ENCODE measurements around the gene GAB1. TPM values are rescaled to one million over a fixed set of nuclear protein-coding genes. Genes with fewer than 3 reads are reported as not detected.

GAB1 gene
- total and polyA plus RNA-seq, 2 experiments from 2014 or later: 1.8 to 6.3 TPM

DNA sequence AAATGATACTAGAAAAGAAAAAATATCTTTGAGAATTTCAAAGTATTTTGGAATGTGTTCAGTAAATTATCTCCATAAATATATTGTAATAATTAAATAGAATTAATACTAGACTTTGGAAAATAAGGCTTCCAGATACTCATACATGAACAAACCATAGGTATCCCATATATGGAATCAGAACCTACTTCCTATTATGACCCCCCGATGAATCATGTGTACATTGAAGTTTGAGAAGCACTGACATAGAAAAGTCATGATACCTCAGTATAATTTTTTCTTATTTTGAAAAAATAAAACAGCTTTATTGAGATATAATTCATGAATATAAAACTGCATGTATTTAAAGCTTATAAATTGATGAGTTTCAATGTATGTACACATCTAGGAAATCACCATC lies 149.6 kb downstream of the GAB1 start:
- H3K9ac ChIP-seq: no peak overlapping the region
- no peaks in the 10 kb centered on the region for H3K36me3 ChIP-seq (ENCODE audit: low read depth)
- no peak overlapping the region for H3K4me3 ChIP-seq
- H3K9me3 ChIP-seq (ENCODE audit: low read depth): no peaks in the 10 kb centered on the region
- DNase-seq: no peak
- no peaks in the 10 kb centered on the region for H3K79me2 ChIP-seq (ENCODE audit: insufficient read depth)
- no peaks in the 10 kb centered on the region for H3K27me3 ChIP-seq (replicated peaks; ENCODE audit: insufficient read depth)
- in situ Hi-C loops (cut with MboI): loop anchor here (25.0 kb wide), 1 partner anchor 499 kb away; no protein-coding TSS in a partner anchor
- no peak for TF ChIP-seq EZH2phosphoT487 (IDR thresholded peaks at IDR 0.05; ENCODE audit: insufficient read depth, low read depth)
- no peak for TF ChIP-seq EZH2 (IDR thresholded peaks at IDR 0.05; ENCODE audit: insufficient read depth, poor library complexity, severe bottlenecking)
- H3K4me2 ChIP-seq (ENCODE audit: unreplicated experiment): no peak overlapping the region
- H3F3A ChIP-seq (ENCODE audit: insufficient read depth): no peaks in the 10 kb centered on the region
- H3K4me1 ChIP-seq (ENCODE audit: insufficient read depth): peaks cover 7% of the 10 kb centered on the region; the same call in 1 of the 2 replicates
- 96 to 98% methylated on average over 1 of the region's 1 CpG for WGBS, 2 experiments (ENCODE audit: low coverage in 1 of 2, low lambda C conversion rate in 2 of 2, missing lambda C conversion rate in 2 of 2)
- H4K20me1 ChIP-seq (ENCODE audit: insufficient read depth): no peaks in the 10 kb centered on the region
- H3K27ac ChIP-seq: no peak overlapping the region
- H3K9me2 ChIP-seq (ENCODE audit: insufficient read depth): no peaks in the 10 kb centered on the region
- H2AFZ ChIP-seq: no peak overlapping the region

DNA sequence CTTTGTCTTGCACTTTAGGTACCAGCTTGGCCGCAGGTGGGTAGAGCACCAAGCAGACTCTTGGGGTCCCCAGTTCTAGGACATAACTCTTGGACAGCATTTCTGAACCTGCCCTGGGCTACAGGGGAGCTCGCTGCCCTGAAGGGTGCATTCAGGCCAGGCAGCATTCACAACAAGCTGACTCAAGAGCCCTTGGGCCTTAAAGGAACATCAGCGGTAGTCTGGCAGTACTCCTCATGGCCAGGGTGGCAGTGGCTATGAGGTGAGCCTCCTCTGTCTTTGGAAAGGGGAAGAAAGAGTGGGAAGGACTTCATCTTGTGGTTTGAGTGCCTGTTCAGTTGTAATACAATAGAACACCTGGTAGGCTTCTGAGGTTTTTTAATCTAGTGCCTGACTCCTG lies 152.0 kb downstream of the GAB1 start:
- H3K9ac ChIP-seq: no peak overlapping the region
- WGBS, 2 experiments (ENCODE audit: low coverage in 1 of 2, low lambda C conversion rate in 2 of 2, missing lambda C conversion rate in 2 of 2): 90 to 92% methylated on average over 3 of the region's 3 CpGs
- peaks cover 7% of the 10 kb centered on the region; the same call in 1 of the 2 replicates for H3K4me1 ChIP-seq (ENCODE audit: insufficient read depth)
- TF ChIP-seq EZH2phosphoT487 (IDR thresholded peaks at IDR 0.05; ENCODE audit: insufficient read depth, low read depth) (no peak), EZH2 (IDR thresholded peaks at IDR 0.05; ENCODE audit: insufficient read depth, poor library complexity, severe bottlenecking) (no peak)
- H3K9me2 ChIP-seq (ENCODE audit: insufficient read depth): no peaks in the 10 kb centered on the region
- in situ Hi-C loops (cut with MboI): loop anchor here (25.0 kb wide), 1 partner anchor 501 kb away; no protein-coding TSS in a partner anchor
- H3F3A ChIP-seq (ENCODE audit: insufficient read depth): no peaks in the 10 kb centered on the region
- H2AFZ ChIP-seq: no peak overlapping the region
- H3K27me3 ChIP-seq (replicated peaks; ENCODE audit: insufficient read depth): no peaks in the 10 kb centered on the region
- no peak overlapping the region for H3K4me3 ChIP-seq
- no peaks in the 10 kb centered on the region for H4K20me1 ChIP-seq (ENCODE audit: insufficient read depth)
- DNase-seq: peak; percentile 10
- H3K27ac ChIP-seq: peak overlapping the region; percentile 14; the same call in 1 of the 2 replicates
- no peaks in the 10 kb centered on the region for H3K36me3 ChIP-seq (ENCODE audit: low read depth)
- H3K9me3 ChIP-seq (ENCODE audit: low read depth): no peaks in the 10 kb centered on the region
- no peaks in the 10 kb centered on the region for H3K79me2 ChIP-seq (ENCODE audit: insufficient read depth)
- no peak overlapping the region for H3K4me2 ChIP-seq (ENCODE audit: unreplicated experiment)

DNA sequence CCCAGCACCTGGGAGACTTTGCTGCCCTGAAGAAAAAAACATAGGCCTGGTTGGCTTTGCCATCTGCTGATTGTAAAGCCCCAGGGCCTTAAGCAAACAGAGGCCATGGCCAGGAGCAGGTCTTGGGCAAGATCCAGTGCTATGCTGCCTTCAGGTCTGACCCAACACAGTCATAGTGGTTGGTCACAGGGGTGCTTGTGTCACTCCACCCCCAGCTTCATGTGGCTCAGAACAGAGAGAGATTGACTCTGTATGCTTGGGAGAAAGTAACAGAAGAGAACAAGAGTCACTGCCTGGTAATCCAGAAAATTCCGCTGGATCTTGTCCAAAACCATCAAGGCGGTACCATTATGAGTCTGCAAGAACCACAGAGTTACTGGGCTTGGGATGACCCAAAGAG lies 152.4 kb downstream of the GAB1 start:
- peak overlapping the region; percentile 14; the same call in 1 of the 2 replicates for H3K27ac ChIP-seq

DNA sequence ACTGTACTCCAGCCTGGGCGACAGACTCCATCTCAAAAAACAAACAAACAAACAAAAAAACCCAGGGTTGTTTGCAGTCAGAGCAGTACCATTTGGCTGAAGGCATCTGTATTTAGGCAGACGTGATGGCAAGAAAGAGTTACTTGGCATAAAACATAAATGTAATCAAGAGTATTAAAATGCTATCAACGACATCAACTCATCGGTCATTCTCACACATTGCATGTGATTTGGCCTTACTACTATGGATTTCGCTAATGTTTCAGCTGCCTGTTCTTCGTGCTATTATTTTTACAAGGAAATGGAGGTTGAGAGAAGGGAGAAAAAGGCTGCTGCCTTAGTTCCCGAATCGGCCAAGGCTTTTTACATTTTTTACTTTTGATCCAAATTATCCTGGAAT lies 161.3 kb downstream of the GAB1 start:
- no peak for DNase-seq
- no peak overlapping the region for H3K27ac ChIP-seq
- no peaks in the 10 kb centered on the region for H3K79me2 ChIP-seq (ENCODE audit: insufficient read depth)
- no peak overlapping the region for H3K4me2 ChIP-seq (ENCODE audit: unreplicated experiment)
- in situ Hi-C loops (cut with MboI): loop anchor here (10.0 to 25.0 kb wide), 2 partner anchors 293 to 511 kb away; no protein-coding TSS in a partner anchor
- H3K9me2 ChIP-seq (ENCODE audit: insufficient read depth): no peaks in the 10 kb centered on the region
- no peaks in the 10 kb centered on the region for H3F3A ChIP-seq (ENCODE audit: insufficient read depth)
- H3K4me1 ChIP-seq (ENCODE audit: insufficient read depth): no peaks in the 10 kb centered on the region
- no peak overlapping the region for H3K9ac ChIP-seq
- H3K27me3 ChIP-seq (replicated peaks; ENCODE audit: insufficient read depth): no peaks in the 10 kb centered on the region
- no peaks in the 10 kb centered on the region for H4K20me1 ChIP-seq (ENCODE audit: insufficient read depth)
- no peaks in the 10 kb centered on the region for H3K9me3 ChIP-seq (ENCODE audit: low read depth)
- TF ChIP-seq EZH2phosphoT487 (IDR thresholded peaks at IDR 0.05; ENCODE audit: insufficient read depth, low read depth): no peak
- no peak for TF ChIP-seq EZH2 (IDR thresholded peaks at IDR 0.05; ENCODE audit: insufficient read depth, poor library complexity, severe bottlenecking)
- no peaks in the 10 kb centered on the region for H3K36me3 ChIP-seq (ENCODE audit: low read depth)
- 80 to 83% methylated on average over 8 of the region's 8 CpGs for WGBS, 2 experiments (ENCODE audit: low coverage in 1 of 2, low lambda C conversion rate in 2 of 2, missing lambda C conversion rate in 2 of 2)
- H2AFZ ChIP-seq: no peak overlapping the region
- H3K4me3 ChIP-seq: no peak overlapping the region

More for the DNA sequence above, 152.4 kb downstream of the GAB1 start:
- Histone ChIP-seq H2AFZ (no peak overlapping the region), H3K4me2 (ENCODE audit: unreplicated experiment) (no peak overlapping the region), H3K4me1 (ENCODE audit: insufficient read depth) (peaks cover 7% of the 10 kb centered on the region; the same call in 1 of the 2 replicates), H3K9me3 (ENCODE audit: low read depth) (no peaks in the 10 kb centered on the region), H3K27me3 (replicated peaks; ENCODE audit: insufficient read depth) (no peaks in the 10 kb centered on the region), H3K9ac (no peak overlapping the region), H3K4me3 (no peak overlapping the region), H3K79me2 (ENCODE audit: insufficient read depth) (no peaks in the 10 kb centered on the region), H3K9me2 (ENCODE audit: insufficient read depth) (no peaks in the 10 kb centered on the region), H4K20me1 (ENCODE audit: insufficient read depth) (no peaks in the 10 kb centered on the region), H3K36me3 (ENCODE audit: low read depth) (no peaks in the 10 kb centered on the region), H3F3A (ENCODE audit: insufficient read depth) (no peaks in the 10 kb centered on the region)
- no peak for TF ChIP-seq EZH2phosphoT487 (IDR thresholded peaks at IDR 0.05; ENCODE audit: insufficient read depth, low read depth)
- no peak for TF ChIP-seq EZH2 (IDR thresholded peaks at IDR 0.05; ENCODE audit: insufficient read depth, poor library complexity, severe bottlenecking)
- in situ Hi-C loops (cut with MboI): loop anchor here (25.0 kb wide), 1 partner anchor 502 kb away; no protein-coding TSS in a partner anchor
- peak; percentile 59 for DNase-seq
- WGBS, 2 experiments (ENCODE audit: low coverage in 1 of 2, low lambda C conversion rate in 2 of 2, missing lambda C conversion rate in 2 of 2): 82 to 100% methylated on average over 2 of the region's 2 CpGs
